OCI-M1 (cell line): Measurements from ENCODE around the gene GNL2.

Experiments
- DNase-seq: peaks from one replicate; lab custom pipeline; 2025; lab: John Stamatoyannopoulos, UW

The GNL2 gene

DNA sequence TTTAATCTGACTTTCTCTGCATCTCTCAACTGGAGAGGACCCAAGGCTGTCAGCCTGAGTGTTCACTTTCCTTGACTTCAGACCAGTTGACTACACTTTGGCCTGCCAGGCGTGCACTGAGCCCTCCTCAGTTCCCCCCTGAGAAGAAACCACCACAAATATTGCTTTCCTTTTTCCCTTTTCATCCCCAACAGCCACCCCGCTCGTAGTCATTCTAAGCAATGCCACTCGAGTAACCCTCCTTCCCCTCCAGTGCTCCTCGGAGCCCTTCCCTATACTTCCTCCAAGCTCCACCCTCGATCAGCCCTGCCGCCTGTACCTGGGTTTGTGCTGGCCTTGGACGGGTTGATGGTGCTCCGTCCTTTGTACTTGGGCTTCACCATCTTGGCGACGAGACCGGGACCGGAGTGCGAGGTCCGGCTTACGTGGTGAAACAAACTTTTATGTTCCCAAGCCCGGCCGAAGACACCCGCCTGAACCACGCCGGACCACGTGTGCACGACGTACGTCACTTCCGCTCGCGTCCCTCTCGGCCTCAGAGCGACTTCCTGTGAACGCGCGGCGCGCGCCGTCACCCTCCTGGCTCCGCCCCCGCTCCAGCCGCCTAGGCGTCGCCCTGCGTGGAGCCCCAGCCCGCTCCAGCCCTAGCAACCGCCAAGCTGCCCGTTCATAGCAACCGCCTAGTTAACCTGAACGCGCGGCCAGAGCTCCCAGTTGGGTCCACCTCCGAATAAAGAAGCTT, at the start of gene GNL2:
GNL2 (minus strand) TSS at position 498 of the 742 bp plus-strand sequence; CDS start at position 383, 115 bp downstream.
- peak; percentile 97 for DNase-seq

- DNase-seq = no peak
Measured at GRCh38 chr1:37641059-37641458, 45.3 kb upstream of the GNL2 start.

DNA sequence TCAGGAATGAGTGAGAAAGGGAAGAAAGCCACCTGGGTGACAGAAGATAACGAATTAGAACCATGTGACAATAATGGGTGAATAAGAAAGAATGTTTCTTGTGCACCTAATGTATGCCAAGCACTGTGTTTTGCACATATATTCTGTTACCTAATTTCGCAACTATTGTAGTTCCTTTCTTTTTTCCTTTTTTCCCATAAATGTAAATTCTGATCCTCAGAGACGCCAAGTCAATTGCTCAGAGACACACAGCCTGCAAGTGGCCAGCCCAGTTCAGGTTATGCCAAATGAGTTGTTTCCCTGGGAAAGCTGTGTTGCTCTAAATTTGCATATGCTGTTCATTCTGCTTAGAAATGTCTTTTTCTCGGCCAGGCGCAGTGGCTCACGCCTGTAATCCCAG, 40.7 kb upstream of the GNL2 start:
- DNase-seq = no peak

DNA sequence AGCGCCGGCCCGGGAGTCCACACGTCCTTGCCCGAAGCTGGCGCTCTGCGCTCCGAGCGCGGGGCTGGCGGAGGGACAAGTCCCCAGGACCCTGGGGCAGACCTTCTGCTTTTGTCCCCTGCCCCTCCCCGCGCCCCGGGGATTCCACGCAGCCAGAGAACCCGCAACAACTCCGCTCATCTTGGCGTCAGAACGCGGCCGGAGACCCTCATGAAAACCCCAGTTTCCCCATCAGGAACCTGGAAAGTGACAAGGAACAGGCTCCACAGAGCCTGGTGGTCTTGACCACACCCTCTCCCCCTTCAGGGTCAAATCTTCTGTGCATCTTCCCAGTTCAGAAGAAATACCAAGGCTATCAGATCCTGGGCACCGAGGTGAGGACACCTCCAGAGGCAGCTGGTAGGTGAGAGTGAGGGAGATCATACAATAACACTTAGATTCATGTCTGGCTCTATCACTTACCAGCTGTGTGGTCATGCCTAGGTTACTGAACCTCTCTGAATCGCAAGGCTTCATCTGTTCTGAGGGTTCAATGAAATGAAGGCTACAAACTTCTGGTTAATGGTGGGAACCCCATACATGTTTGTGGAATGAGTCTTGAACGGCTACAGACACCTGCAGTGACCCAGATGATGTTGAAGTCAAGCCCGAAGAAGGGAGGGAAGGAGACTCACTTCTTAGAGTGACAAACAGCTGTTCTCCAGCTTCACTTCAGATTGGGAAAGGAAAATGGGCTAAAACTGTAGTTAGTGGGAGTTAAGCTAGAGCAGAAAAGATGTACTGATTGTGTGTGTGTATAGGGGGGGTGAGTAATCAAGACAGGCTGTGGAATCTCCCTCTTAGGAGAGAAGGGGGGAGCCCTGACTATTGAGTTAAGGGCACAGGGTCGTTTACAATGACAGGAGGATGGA, 39.5 kb upstream of the GNL2 start:
- DNase-seq = no peak

GRCh38 chr1:37634244-37634991, 38.7 kb upstream of the GNL2 start, which contains the start of gene RSPO1:
Gene RSPO1 (minus strand): TSS chr1:37634892. CDS start chr1:37629661, 5,231 bp downstream.
- no peak for DNase-seq

GRCh38 chr1:37633938-37634243, 38.2 kb upstream of the GNL2 start:
- no peak for DNase-seq

GRCh38 chr1:37633040-37633937, 37.6 kb upstream of the GNL2 start:
- DNase-seq = no peak

DNA sequence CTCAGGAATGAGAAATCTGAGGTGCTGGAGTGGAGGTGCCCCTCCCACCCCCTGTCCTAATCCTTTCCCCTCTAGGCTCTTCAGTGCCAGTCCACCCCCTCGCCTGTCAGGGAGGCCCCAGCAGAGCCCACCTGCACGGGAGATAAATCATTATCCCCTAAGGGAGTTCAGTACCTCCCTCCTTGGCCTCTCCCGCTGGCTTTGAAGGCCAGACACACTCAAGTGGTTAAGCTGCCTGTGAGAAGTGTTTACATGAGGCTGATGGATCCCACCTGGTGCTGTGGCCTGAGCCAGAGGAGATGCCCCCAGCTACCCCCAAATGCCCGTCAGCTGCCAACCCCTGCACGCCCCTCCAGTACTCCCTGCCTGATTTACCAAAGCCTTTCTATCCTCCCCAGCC, 35.3 kb upstream of the GNL2 start:
- no peak for DNase-seq

- DNase-seq = no peak
Measured at GRCh38 chr1:37630426-37631028, 34.8 kb upstream of the GNL2 start.

DNA sequence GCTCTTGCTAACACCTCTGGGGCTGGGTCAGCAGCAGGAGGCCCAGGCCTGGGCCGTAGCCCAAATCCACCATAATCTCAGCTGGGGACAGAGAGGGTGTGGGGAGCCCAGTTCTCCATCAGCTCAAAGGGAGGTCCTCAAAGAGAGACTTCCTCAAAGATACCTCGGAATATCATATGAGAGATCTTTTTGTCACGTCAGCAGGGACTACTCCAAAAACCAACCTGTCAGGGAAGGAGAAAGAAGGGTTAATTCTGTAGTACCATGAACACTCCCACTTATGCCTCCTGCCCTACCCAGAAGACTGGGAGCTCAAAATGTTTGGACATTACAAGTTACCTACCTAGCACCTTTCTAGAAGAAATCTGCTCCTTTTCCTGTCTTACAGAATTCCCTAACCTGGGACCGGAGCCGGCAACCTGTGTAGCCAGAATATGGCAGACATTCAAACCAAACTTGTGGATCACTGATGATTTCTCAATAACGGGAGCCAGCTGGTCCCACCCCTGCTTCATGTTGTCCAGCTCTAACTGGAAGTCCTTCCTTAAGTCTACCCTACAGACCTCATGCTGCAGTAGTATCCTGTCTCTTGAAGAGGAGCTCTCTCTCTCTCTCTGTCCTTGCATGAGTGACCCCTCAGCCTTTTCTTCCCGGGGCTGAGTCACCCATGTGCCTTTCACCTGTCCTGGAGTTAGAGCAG, 34.1 kb upstream of the GNL2 start:
- no peak for DNase-seq

DNA sequence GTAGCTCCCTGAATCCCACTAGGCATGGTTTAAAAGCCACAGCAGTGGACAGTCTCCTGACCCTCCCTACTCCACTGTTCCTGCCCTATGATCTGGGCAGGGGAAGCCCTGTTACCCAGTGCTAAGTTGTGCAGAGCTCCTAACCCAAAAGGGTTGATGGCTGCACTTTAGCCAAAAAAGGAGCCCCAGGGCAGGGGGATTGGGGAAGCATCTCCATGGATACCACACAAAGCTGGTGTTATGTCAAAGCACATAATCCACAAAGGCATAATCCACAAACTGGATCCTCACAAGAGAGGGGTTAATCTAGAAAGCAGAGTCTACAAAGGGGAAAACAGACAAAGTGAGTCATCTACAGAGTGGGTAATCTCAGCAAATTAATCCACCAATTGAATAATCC, 33.3 kb upstream of the GNL2 start:
- DNase-seq = no peak

DNA sequence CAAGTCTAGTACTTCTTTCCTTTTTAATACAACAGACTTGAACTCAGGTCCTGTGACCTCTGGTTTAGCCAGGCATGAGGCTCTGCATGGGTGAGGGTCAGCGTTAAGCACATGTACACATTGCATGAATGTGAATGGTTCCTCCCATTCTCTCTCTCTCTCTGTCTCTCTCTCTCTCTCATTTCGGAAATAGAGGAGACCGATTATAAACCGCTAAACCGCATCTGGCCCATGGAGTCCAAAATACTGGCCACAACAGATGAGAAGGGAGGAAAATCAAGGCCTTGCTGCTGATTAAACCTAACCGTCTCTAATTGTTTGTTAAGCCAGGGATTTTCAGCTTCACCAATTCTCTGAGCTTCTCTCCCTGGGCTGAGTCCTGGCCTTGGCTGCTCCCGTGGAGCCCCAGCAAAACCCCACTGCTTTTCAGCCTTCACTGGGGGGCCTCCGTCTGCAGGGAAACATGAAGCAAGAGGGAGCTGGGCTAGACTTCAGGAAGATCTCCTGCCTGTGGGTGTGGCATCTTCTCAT, 32.4 kb upstream of the GNL2 start:
- DNase-seq = peak; percentile 79

- no peak for DNase-seq
Measured at GRCh38 chr1:37622131-37622530, 26.4 kb upstream of the GNL2 start.

DNA sequence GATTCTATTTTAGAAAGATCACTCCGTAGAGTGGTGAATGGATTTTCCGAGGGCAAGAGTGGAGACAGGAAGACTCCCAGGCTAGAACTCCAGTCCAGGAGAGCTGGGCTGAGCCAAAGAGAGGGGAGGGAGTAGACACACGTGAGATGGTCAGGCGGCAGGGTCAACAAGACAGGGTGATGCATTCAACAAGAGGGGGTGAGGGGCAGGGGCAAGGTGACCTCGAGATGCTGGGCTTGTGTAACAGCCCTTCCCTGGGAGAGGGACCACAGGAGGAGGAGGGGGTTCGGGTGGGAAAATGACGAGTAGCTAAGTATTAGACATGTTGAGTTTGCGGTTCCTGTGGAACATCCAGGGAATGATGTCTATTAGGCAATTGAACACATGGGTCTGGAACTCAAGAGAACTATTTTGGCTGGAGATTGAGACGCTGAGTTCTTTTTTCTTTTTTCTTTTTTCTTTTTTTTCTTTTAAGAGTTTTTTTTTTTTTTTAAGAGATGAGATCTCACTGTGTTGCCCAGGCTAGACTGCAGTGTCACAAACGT, 25.7 kb upstream of the GNL2 start:
- no peak for DNase-seq

DNA sequence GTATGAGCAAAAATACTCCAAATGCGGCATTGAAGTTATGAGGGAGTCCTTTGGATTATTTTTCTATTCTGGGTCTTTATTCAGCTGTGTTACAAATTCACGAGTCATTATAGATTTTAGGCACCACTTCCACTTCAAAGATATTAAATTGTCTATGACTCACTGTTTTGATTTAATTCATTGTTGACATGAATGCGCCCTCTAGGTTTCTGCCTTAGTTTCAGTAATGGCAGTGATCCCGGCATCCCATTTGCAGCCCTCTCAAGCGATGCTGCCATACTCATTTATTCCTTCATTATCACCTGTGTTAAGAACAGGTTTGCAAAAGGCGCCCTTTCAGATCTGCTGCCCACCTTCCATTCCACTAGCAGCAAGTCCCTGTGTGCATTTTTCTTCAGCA, 25.0 kb upstream of the GNL2 start:
- DNase-seq = no peak

- no peak for DNase-seq
Measured at GRCh38 chr1:37616330-37616729, 20.6 kb upstream of the GNL2 start.

DNA sequence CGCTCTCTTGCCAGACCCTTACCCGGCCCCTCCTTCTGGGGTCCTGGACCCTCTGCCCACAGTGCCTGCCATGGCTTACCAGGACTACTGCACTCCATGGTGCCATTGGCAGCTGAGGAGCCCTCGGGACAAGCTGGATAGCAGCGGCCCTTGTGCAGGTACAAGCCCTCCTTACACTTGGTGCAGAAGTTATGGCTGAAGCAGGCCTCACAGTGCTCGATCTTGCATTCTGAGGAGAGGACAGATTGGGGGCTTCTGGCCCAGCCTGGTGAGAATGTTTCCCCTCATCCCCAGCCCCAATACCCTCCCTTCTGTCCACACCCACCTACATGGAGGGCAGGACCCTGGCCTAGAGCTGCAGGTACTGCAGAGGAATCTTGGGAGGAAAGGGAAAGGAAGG, 18.4 kb upstream of the GNL2 start:
- no peak for DNase-seq

DNA sequence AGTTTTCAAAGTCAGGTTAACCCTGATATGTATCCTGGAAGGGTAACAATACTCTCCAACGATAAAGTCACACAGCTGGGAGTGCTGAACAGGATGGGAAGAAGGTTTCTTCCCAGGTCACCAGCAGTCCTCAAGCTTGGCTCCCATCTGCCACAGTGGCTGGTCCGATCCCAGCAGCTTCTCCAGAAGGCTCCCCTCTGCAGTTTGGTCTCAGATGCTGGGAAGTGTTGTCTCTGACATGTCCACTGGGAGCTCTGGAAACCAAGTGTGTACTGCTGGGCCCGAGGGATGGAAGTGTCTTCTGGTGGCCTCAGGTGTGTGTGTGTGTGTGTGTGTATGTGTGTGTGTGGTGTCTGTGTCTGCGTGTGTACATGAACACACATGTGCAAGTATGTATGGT, 16.4 kb upstream of the GNL2 start:
- no peak for DNase-seq

GRCh38 chr1:37609994-37610393, 14.3 kb upstream of the GNL2 start:
- no peak for DNase-seq

- peak; percentile 21 for DNase-seq
Measured at GRCh38 chr1:37609002-37609401, 13.3 kb upstream of the GNL2 start.
